Measurements from ENCODE around the gene CHCHD3.

- no peak for TF ChIP-seq RFX5 (IDR thresholded peaks at IDR 0.05; ENCODE audit: low read depth, low read length)
- no peak for TF ChIP-seq CTCF (conservative IDR thresholded peaks at IDR 0.05; ENCODE audit: low read depth, low read length)
- TF ChIP-seq NFE2L2 (IDR thresholded peaks at IDR 0.05; ENCODE audit: low read depth, low read length) = no peak
- TF ChIP-seq POLR2A (IDR thresholded peaks at IDR 0.05; ENCODE audit: low read depth, low read length) = no peak
- TF ChIP-seq FOS (IDR thresholded peaks at IDR 0.05; ENCODE audit: low read depth, low read length) = no peak
Measured at GRCh38 chr7:132970257-132970656, 111.6 kb downstream of the CHCHD3 start.
